Cardiac muscle cell (in vitro differentiated cells and primary cell): ENCODE measurements around the gene PES1. TPM values are rescaled to one million over a fixed set of nuclear protein-coding genes. Genes with fewer than 3 reads are reported as not detected.
"Not testable (repeated sequence)": the region's sequence is repeated elsewhere in the genome, so short reads cannot be mapped to it uniquely, and the experiment has no call there.

Source experiments
- DNase-seq, 2 donors: peaks; one replicate each; pipeline versions ENCODE4 v3.0.0 to v3.0.0-alpha.2; 2010 to 2017; ENCODE audit warnings: low read depth in 1 of 2, low spot score in 1 of 2
- H3K27ac ChIP-seq: fragments of 200-600 bp; sonication (generic); 2 replicates; pipeline ENCODE4 v1.5.1; 2016
- H3K27me3 ChIP-seq: fragments of 200-600 bp; sonication (generic); 2 replicates; pipeline ENCODE4 v1.6.0; 2016; ENCODE audit warnings: control low read depth
- H3K36me3 ChIP-seq: fragments of 200-600 bp; sonication (generic); 2 replicates; pipeline ENCODE4 v1.5.1; 2016; ENCODE audit warnings: control low read depth
- H3K4me1 ChIP-seq: fragments of 200-600 bp; sonication (generic); 2 replicates; pipeline ENCODE4 v1.8.1; 2017; ENCODE audit warnings: low read depth, mild to moderate bottlenecking, mixed run types
- H3K4me3 ChIP-seq: fragments of 200-600 bp; sonication (generic); 2 replicates; pipeline ENCODE4 v1.5.1; 2016; ENCODE audit warnings: mild to moderate bottlenecking
- H3K9me3 ChIP-seq: fragments of 200-600 bp; sonication (generic); 2 replicates; pipeline ENCODE4 v1.5.1; 2017; ENCODE audit warnings: low read depth, mild to moderate bottlenecking, control low read depth
- polyA plus RNA-seq: library from polyadenylated mRNA; unstranded; fragments of >200 nt; fragmentation: Nextera tagmentation; extraction: Ambion mirVana; gene quantifications from 2 replicates; pipeline ENCODE4 v1.2.1, GENCODE V29; 2016
- total RNA-seq: library from RNA; depleted of rRNA; stranded (reverse); fragments of >200 nt; gene quantifications from 2 replicates; pipeline ENCODE4 v1.2.3, GENCODE V29; 2016
- TF ChIP-seq, protein P1 (sequence below): IDR thresholded peaks from 2 replicates; pipeline ENCODE4 v1.5.1; 2012; ENCODE audit warnings: low read depth, mild to moderate bottlenecking, low read length

The PES1 gene
- total and polyA plus RNA-seq, 2 experiments from 2014 or later, result 49.1 to 57.7 TPM

DNA sequence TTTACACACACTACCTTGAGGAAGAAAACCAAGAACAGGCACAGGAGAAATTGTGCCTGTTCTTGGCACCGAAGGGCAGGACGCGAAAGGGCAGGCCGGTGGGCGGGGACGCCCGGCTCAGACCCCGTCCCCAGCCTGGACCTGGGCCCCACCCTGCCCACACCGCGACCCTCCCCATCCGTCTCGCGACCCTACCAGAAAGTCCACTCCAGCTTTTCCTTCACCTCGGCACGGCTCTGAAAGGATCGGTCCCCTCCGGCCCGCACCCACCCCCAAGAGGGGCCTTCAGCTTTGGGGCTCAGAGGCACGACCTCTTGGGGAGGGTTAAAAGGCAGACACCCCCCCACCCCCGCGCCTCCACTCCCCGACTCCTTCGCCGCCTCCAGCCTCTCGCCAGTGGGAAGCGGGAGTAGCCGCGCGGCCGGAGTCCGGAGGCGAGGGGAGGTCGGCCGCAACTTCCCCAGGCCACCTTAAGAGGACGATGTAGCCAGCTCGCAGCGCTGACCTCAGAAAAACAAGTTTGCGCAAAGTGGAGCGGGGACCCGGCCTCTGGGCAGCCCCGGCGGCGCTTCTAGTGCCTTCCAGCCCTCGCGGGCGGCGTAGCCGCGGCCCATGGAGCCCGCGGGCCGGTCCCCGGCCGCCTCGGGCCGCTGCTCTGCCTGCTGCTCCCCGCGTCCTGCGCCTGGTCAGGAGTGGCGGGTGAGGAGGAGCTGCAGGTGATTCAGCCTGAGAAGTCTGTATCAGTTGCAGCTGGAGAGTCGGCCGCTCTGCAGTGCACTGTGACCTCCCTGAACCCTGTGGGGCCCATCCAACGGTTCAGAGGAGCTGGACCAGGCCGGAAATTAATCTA, 49.5 kb downstream of the PES1 start:
- Histone ChIP-seq H3K9me3 (no peaks in the 10 kb centered on the region), H3K4me1 (no peaks in the 10 kb centered on the region), H3K4me3 (peak overlapping the region; percentile 26), H3K27ac (no peak overlapping the region), H3K36me3 (no peaks in the 10 kb centered on the region), H3K27me3 (peaks cover 9% of the 10 kb centered on the region)
- TF ChIP-seq, protein P1, sequence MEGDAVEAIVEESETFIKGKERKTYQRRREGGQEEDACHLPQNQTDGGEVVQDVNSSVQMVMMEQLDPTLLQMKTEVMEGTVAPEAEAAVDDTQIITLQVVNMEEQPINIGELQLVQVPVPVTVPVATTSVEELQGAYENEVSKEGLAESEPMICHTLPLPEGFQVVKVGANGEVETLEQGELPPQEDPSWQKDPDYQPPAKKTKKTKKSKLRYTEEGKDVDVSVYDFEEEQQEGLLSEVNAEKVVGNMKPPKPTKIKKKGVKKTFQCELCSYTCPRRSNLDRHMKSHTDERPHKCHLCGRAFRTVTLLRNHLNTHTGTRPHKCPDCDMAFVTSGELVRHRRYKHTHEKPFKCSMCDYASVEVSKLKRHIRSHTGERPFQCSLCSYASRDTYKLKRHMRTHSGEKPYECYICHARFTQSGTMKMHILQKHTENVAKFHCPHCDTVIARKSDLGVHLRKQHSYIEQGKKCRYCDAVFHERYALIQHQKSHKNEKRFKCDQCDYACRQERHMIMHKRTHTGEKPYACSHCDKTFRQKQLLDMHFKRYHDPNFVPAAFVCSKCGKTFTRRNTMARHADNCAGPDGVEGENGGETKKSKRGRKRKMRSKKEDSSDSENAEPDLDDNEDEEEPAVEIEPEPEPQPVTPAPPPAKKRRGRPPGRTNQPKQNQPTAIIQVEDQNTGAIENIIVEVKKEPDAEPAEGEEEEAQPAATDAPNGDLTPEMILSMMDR, result no peak
- peak; percentile 25 to 56 for DNase-seq

DNA sequence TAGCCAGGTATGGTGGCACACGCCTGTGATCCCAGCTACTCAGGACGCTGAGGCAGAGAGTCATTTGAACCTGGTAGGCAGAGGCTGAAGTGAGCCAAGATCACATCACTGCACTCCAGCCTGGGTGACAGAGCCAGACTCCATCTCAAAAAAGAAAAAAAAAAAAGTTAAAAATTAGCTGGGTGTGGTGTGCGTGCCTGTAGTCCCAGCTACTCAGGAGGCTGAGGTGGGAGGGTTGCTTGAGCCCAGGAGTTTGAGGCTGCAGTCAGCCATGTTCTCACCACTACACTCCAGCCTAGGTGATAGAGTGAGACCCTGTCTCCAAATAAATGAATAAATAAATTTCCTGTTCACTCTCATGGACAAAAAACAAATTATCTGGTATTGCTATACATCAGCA, 50.2 kb downstream of the PES1 start:
- H3K4me1 ChIP-seq, H3K27ac ChIP-seq, H3K27me3 ChIP-seq, H3K36me3 ChIP-seq, DNase-seq, H3K9me3 ChIP-seq: not testable (repeated sequence)
- peak overlapping the region; percentile 26 for H3K4me3 ChIP-seq

DNA sequence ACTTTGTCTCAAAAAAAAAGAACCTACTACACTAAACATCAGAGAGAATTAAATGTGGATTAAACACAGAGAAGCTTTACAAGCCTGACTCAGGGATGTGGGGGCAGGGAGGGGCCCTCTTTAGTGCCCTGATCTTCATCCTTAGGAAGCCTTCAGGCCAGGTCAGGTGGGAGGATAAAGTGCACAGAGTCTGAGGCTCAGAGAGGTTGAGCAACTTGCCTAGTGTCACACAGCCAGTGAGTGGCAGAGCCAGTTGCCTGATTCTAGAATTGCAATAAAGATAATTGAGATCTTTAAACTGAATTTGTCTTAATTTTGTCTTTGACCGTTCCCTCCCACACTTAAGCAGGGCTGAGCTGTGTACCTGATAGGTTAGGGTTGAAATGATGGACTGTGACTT, 52.3 kb downstream of the PES1 start:
- DNase-seq, result no peak
- TF ChIP-seq, protein P1, result no peak
- Histone ChIP-seq H3K4me1 (no peaks in the 10 kb centered on the region), H3K27me3 (peaks cover 9% of the 10 kb centered on the region), H3K4me3 (no peak overlapping the region), H3K9me3 (no peaks in the 10 kb centered on the region), H3K36me3 (no peaks in the 10 kb centered on the region), H3K27ac (no peak overlapping the region)

DNA sequence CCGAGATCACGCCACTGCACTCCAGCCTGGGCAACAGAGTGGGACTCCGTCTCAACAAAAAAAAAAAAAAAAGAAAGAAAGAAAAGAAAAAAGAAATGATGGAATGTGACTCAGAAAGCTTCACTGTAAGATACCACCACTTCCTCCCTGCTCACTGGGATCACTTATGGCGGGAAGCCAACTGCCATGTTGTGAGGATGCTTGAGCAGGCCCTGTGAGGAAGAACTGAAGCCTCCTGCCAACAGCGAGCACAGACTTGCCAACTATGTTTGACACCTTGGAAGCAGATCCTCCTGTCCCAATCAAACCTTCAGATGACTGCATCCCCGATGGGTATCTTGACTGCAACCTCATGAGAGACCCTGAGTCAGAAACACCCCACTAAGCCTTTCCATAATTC, 53.4 kb downstream of the PES1 start:
- peak in 1 of 2 donors; percentile 65 for DNase-seq
- no peaks in the 10 kb centered on the region for H3K4me1 ChIP-seq
- no peaks in the 10 kb centered on the region for H3K36me3 ChIP-seq
- H3K27ac ChIP-seq, result no peak overlapping the region
- H3K4me3 ChIP-seq, result no peak overlapping the region
- H3K27me3 ChIP-seq, result peaks cover 4% of the 10 kb centered on the region
- TF ChIP-seq, protein P1, result no peak
- H3K9me3 ChIP-seq, result no peaks in the 10 kb centered on the region

DNA sequence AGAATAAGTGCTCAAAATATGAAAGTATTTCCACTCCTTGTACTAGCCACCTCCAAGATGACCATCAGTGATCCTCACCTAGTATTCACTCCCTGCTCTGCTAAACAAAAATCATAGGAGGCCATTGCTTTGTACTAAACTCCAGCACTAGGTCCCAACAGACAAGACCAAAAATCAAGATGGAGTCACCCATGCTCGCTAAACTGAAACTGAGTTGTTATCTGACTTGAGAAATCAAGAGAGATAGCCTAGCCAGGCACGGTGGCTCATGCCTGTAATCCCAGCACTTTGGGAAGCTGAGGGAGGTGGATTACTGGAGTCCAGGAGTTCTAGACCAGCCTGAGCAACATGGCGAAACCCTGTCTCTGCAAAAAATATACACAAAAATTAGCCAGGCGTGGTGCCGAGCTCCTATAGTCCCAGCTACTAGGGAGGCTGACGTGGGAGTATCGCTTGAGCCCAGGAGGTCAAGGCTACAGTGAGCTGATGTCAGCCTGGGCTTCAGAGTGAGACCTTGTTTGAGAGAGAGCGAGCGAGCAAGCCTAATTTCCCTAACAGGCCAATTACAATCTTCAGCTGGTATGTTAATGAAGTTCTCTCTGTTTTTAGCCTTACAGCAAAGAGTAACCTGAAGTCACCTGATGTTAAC, 54.5 kb downstream of the PES1 start:
- TF ChIP-seq, protein P1, result no peak
- Histone ChIP-seq H3K27ac (no peak overlapping the region), H3K9me3 (no peaks in the 10 kb centered on the region), H3K27me3 (no peaks in the 10 kb centered on the region), H3K36me3 (no peaks in the 10 kb centered on the region), H3K4me3 (no peak overlapping the region), H3K4me1 (peaks cover under 1% of the 10 kb centered on the region)
- no peak for DNase-seq

DNA sequence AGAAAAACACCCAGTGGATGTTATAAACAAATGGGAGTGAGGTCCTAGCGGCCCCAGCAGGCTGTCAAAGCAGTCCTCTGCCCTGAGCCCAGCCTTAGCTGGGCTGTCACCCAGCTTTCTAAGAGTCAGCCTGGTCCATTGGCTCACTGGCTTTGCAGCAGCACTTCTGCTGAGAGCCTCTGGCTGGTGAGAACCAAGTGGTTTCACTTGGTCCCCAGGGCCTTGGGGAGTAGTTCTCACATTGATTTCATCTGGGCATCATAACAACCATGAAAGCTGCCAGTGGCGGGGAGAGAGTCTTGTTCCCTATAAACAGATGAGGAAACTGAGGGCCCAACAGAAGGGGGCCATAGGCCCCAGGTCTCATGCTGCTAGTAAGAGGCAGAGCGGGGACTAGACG, 56.5 kb downstream of the PES1 start:
- peaks cover 9% of the 10 kb centered on the region for H3K4me1 ChIP-seq
- no peaks in the 10 kb centered on the region for H3K36me3 ChIP-seq
- DNase-seq, result no peak
- H3K4me3 ChIP-seq, result no peak overlapping the region
- no peaks in the 10 kb centered on the region for H3K9me3 ChIP-seq
- H3K27me3 ChIP-seq, result no peaks in the 10 kb centered on the region
- TF ChIP-seq, protein P1, result no peak
- no peak overlapping the region for H3K27ac ChIP-seq
